ENCODE data around the gene SSMEM1.

GRCh38 chr7:130213828-130214227, 6.2 kb downstream of the SSMEM1 start:
- no peak for TF ChIP-seq CTCF (IDR thresholded peaks at IDR 0.05)
- TF ChIP-seq POLR2AphosphoS5 (IDR thresholded peaks at IDR 0.05), result no peak
- no peak for TF ChIP-seq POLR2A (IDR thresholded peaks at IDR 0.05)
